Dermis blood vessel endothelial cell (primary cell): ENCODE measurements around the gene B4GALT3. TPM values are rescaled to one million over a fixed set of nuclear protein-coding genes. Genes with fewer than 3 reads are reported as not detected.
A peak's percentile ranks its signal among the peaks of the same experiment; 100 is the strongest.
"Not testable (repeated sequence)": the region's sequence is repeated elsewhere in the genome, so short reads cannot be mapped to it uniquely, and the experiment has no call there.

Experiments used
- DNase-seq: peaks from one replicate; pipeline ENCODE4 v3.0.0; 2010
- total RNA-seq: library from RNA; depleted of rRNA; stranded (reverse); fragments of >200 nt; gene quantifications from 2 replicates; pipeline ENCODE4 v1.2.3, GENCODE V29; 2014

Gene B4GALT3
- 24.8 and 44.1 TPM in 2 replicates for total RNA-seq

- DNase-seq: peak; percentile 87
Observed at GRCh38 chr1:161177112-161177935, at the start of gene B4GALT3. Gene B4GALT3 (minus strand): TSS chr1:161177507. CDS start chr1:161176060, 1,447 bp downstream.

GRCh38 chr1:161226759-161227158 lies 49.5 kb upstream of the B4GALT3 start:
- no peak for DNase-seq

GRCh38 chr1:161226320-161226711 lies 49.0 kb upstream of the B4GALT3 start:
- no peak for DNase-seq

GRCh38 chr1:161225534-161226319 lies 48.4 kb upstream of the B4GALT3 start, which contains the start of gene TOMM40L:
Gene TOMM40L (plus strand): TSS chr1:161226060. CDS start chr1:161226490, 430 bp downstream.
- peak; percentile 99 for DNase-seq

GRCh38 chr1:161225178-161225533 lies 47.8 kb upstream of the B4GALT3 start:
- DNase-seq: no peak

GRCh38 chr1:161224695-161225087 lies 47.4 kb upstream of the B4GALT3 start:
- DNase-seq: not testable (repeated sequence)

GRCh38 chr1:161223805-161224694 lies 46.7 kb upstream of the B4GALT3 start:
- no peak for DNase-seq

GRCh38 chr1:161222175-161223019 lies 45.1 kb upstream of the B4GALT3 start:
- DNase-seq: no peak

GRCh38 chr1:161220002-161220401 lies 42.7 kb upstream of the B4GALT3 start:
- DNase-seq: no peak

- DNase-seq: no peak
Observed at GRCh38 chr1:161219078-161219892, 42.0 kb upstream of the B4GALT3 start.

- no peak for DNase-seq
Observed at GRCh38 chr1:161218301-161219077, 41.2 kb upstream of the B4GALT3 start.

GRCh38 chr1:161217831-161218230 lies 40.5 kb upstream of the B4GALT3 start:
- DNase-seq: no peak

- DNase-seq: no peak
Observed at GRCh38 chr1:161216945-161217712, 39.8 kb upstream of the B4GALT3 start.

GRCh38 chr1:161215076-161215475 lies 37.8 kb upstream of the B4GALT3 start, which contains the start of gene FCER1G:
Gene FCER1G (plus strand): TSS chr1:161215295. CDS start chr1:161215322, 27 bp downstream.
- no peak for DNase-seq

- DNase-seq: no peak
Observed at GRCh38 chr1:161214369-161214768, 37.1 kb upstream of the B4GALT3 start.

GRCh38 chr1:161209790-161210409 lies 32.6 kb upstream of the B4GALT3 start:
- peak; percentile 85 for DNase-seq

- peak; percentile 53 for DNase-seq
Observed at GRCh38 chr1:161207173-161207572, 29.9 kb upstream of the B4GALT3 start.

- DNase-seq: no peak
Observed at GRCh38 chr1:161206411-161207140, 29.3 kb upstream of the B4GALT3 start.
